Measurements from ENCODE around the gene MYDGF.

DNA sequence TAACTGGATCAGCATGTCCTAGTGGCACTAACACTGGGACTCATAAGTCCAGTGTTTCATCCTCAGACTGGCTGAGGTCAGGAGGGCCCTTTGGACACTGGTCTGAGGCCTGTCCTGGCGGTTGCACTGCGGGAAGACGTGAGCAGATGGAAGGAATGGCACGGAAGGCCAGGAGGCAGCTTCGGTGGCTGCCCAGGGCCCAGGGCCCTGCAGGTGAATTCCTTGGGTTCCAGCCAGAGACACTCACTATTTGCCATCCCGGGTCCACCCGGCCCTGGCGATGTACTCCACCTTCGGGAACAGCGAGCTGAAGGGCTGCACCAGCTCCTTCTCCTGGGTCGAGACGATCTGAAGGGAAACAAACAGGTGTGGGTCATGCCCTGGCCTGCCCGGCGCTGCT is 27.2 kb upstream of the MYDGF start:
- TF ChIP-seq GATA3 (IDR thresholded peaks at IDR 0.05; ENCODE audit: low read depth, low read length) (no peak), GATA2 (IDR thresholded peaks at IDR 0.05; ENCODE audit: low read depth, low read length) (no peak)
